Chondrocyte (in vitro differentiated cells): ENCODE data around the gene ARL2BP. TPM values are rescaled to one million over a fixed set of nuclear protein-coding genes. Genes with fewer than 3 reads are reported as not detected.

Experiments
- DNase-seq: peaks from one replicate; pipeline ENCODE4 v3.0.0; 2021; ENCODE audit warnings: mixed read lengths, low spot score
- H3K27ac Mint-ChIP-seq: one replicate; pipeline ENCODE4 v1.8.0; 2021; ENCODE audit warnings: mild to moderate bottlenecking, moderate library complexity, mixed read lengths; ENCODE audit not compliant: unreplicated experiment
- H3K27me3 Mint-ChIP-seq: 2 replicates; pipeline ENCODE4 v1.8.0; 2021; ENCODE audit warnings: low read depth, mixed read lengths
- H3K36me3 Mint-ChIP-seq: 2 replicates; pipeline ENCODE4 v1.8.0; 2021; ENCODE audit warnings: low read depth, mixed read lengths
- H3K4me1 Mint-ChIP-seq: 2 replicates; pipeline ENCODE4 v1.8.0; 2021; ENCODE audit warnings: low read depth, mild to moderate bottlenecking, mixed read lengths
- H3K4me3 Mint-ChIP-seq: one replicate; pipeline ENCODE4 v1.8.0; 2021; ENCODE audit warnings: mild to moderate bottlenecking, moderate library complexity, mixed read lengths; ENCODE audit not compliant: unreplicated experiment
- H3K9me3 Mint-ChIP-seq: 2 replicates; pipeline ENCODE4 v1.8.0; 2021; ENCODE audit warnings: low read depth, mixed read lengths
- CTCF ChIP-seq: fragments of 200-600 bp; sonication (generic); IDR thresholded peaks from 2 replicates; pipeline ENCODE4 v1.5.0; 2021; ENCODE audit warnings: antibody characterized with exemption, mild to moderate bottlenecking, moderate library complexity
- total RNA-seq: library from RNA; stranded (reverse); gene quantifications from 3 replicates; pipeline ENCODE4 v1.2.1, GENCODE V29; 2021

Gene ARL2BP
- total RNA-seq, 1 donor from 2014 or later, result 69.5 TPM

DNA sequence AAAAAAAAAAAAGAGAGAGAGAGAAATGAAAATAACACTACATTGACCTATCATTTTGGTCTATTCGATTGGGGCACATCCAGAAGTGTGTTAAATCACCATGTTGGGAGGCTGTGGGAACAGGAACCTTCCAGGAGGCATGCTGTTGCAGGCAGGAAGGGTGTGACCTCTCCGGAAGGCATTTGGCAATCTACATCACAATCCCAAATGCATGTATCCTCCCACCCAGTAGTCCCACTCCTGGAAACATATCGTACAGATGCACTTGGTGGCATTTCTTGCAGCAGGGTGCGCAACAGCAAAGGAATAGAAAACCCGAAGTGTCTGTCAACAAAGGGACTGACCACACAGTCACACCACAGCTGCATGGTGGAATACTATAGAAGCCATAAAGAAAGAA lies 31.5 kb downstream of the ARL2BP start:
- DNase-seq, result no peak
- Mint-ChIP-seq H3K4me1 (peaks cover 10% of the 10 kb centered on the region), H3K27ac (no peak overlapping the region), H3K4me3 (no peak overlapping the region), H3K9me3 (no peaks in the 10 kb centered on the region), H3K27me3 (peaks cover 2% of the 10 kb centered on the region), H3K36me3 (no peaks in the 10 kb centered on the region)
- TF ChIP-seq CTCF, result no peak

DNA sequence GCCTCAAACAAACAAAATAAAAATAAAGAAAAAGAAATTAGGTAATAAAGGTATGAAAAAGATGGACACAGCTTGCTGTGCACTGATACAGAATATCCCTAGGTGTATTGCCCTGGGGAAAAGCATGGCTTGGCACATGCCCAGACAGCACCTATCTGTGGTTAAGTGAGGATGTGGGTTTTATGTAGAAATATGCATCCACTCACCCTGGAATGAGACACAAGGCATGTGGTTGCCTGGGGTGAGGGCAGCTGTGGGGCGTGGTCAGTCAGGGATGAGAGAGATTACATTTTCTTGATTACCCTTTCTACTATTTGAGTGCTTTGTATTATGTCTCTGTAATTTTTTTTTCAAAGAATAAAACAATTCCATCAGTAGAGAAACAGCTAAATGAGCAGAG lies 32.5 kb downstream of the ARL2BP start:
- Mint-ChIP-seq H3K36me3 (no peaks in the 10 kb centered on the region), H3K4me3 (no peak overlapping the region), H3K27ac (no peak overlapping the region), H3K4me1 (peaks cover 10% of the 10 kb centered on the region), H3K27me3 (peaks cover 7% of the 10 kb centered on the region), H3K9me3 (no peaks in the 10 kb centered on the region)
- TF ChIP-seq CTCF, result no peak
- no peak for DNase-seq

GRCh38 chr16:57278494-57278893 lies 33.4 kb downstream of the ARL2BP start:
- peaks cover 10% of the 10 kb centered on the region for H3K4me1 Mint-ChIP-seq
- H3K36me3 Mint-ChIP-seq, result no peaks in the 10 kb centered on the region
- no peak overlapping the region for H3K27ac Mint-ChIP-seq
- DNase-seq, result no peak
- peaks cover 10% of the 10 kb centered on the region for H3K27me3 Mint-ChIP-seq
- no peak overlapping the region for H3K4me3 Mint-ChIP-seq
- H3K9me3 Mint-ChIP-seq, result no peaks in the 10 kb centered on the region
- no peak for TF ChIP-seq CTCF

DNA sequence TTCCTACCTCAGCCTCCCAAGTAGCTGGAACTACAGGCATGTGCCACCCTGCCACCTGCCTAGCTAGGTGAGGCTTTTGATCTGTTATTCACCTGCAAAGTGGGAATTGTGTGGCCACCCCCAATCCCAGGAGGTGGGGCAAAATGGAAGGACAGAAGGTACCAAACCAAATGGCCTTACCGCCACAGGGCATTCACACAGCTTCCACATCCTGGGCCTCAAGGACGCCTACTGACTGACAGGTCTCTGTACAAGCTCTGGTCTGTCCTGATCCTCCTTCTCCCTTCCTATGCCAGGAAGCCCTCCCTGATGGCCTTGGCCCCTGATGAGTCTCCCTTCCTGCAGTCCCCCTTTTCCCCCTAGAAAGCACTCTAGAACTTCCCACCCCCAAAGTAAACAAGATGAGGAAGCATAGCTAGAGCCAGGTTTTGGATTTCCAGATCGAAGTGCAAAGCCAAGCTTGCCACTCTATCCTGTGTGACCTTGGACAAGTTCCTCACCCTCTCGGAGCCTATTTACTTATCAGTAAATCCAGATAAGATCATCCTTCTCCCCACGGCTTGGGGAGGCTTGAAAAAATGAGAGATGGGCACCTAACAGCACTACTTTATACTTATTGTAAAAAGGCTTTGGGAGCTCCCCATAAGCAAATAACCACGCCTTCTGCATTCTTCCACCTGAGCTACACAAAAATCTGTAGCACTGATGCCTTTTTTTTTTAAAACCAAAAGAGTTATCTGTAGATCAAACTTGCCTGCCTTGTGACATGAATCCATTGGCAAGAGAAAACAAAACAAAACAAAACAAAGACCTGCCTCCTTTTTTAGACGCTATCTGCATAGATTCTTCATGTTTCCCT lies 35.0 kb downstream of the ARL2BP start:
- H3K27ac Mint-ChIP-seq, result no peak overlapping the region
- H3K36me3 Mint-ChIP-seq, result no peaks in the 10 kb centered on the region
- no peaks in the 10 kb centered on the region for H3K9me3 Mint-ChIP-seq
- H3K27me3 Mint-ChIP-seq, result peaks cover 11% of the 10 kb centered on the region
- H3K4me1 Mint-ChIP-seq, result peaks cover 15% of the 10 kb centered on the region
- H3K4me3 Mint-ChIP-seq, result no peak overlapping the region
- no peak for DNase-seq
- no peak for TF ChIP-seq CTCF

- Mint-ChIP-seq H3K4me1 (peaks cover 15% of the 10 kb centered on the region), H3K27ac (no peak overlapping the region), H3K9me3 (no peaks in the 10 kb centered on the region), H3K4me3 (no peak overlapping the region), H3K36me3 (no peaks in the 10 kb centered on the region), H3K27me3 (peaks cover 11% of the 10 kb centered on the region)
- TF ChIP-seq CTCF, result no peak
- no peak for DNase-seq
These were observed 36.7 kb downstream of the ARL2BP start for GRCh38 chr16:57281791-57282190.
